ENCODE measurements around the gene OCIAD1.

GRCh38 chr4:48904541-48905142 lies 73.8 kb downstream of the OCIAD1 start:
- TF ChIP-seq, protein P1, sequence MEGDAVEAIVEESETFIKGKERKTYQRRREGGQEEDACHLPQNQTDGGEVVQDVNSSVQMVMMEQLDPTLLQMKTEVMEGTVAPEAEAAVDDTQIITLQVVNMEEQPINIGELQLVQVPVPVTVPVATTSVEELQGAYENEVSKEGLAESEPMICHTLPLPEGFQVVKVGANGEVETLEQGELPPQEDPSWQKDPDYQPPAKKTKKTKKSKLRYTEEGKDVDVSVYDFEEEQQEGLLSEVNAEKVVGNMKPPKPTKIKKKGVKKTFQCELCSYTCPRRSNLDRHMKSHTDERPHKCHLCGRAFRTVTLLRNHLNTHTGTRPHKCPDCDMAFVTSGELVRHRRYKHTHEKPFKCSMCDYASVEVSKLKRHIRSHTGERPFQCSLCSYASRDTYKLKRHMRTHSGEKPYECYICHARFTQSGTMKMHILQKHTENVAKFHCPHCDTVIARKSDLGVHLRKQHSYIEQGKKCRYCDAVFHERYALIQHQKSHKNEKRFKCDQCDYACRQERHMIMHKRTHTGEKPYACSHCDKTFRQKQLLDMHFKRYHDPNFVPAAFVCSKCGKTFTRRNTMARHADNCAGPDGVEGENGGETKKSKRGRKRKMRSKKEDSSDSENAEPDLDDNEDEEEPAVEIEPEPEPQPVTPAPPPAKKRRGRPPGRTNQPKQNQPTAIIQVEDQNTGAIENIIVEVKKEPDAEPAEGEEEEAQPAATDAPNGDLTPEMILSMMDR (IDR thresholded peaks at IDR 0.05), result no peak
- no peak for TF ChIP-seq POLR2A (IDR thresholded peaks at IDR 0.05)
